Spinal cord (tissue), 10 donors: ENCODE data around the gene NKAPL. TPM values are rescaled to one million over a fixed set of nuclear protein-coding genes. Genes with fewer than 3 reads are reported as not detected.

Experiments
- DNase-seq, 6 donors: peaks; one replicate each; pipeline versions ENCODE4 v3.0.0 to v3.0.0-alpha.2; 2013 to 2015; ENCODE audit warnings: low spot score in 6 of 6, low read depth in 4 of 6
- H3K27ac ChIP-seq: one replicate; pipeline ENCODE4 v1.5.1; 2013; ENCODE audit warnings: low read depth, low read length, control low read depth
- H3K27me3 ChIP-seq: one replicate; pipeline ENCODE4 v1.6.1; 2013; ENCODE audit warnings: low read length; ENCODE audit not compliant: control insufficient read depth, insufficient read depth
- H3K36me3 ChIP-seq: one replicate; pipeline ENCODE4 v1.6.1; 2013; ENCODE audit warnings: low read length; ENCODE audit not compliant: control insufficient read depth, insufficient read depth
- H3K4me1 ChIP-seq: one replicate; pipeline ENCODE4 v1.6.1; 2013; ENCODE audit warnings: low read length; ENCODE audit not compliant: control insufficient read depth, insufficient read depth
- H3K4me3 ChIP-seq: one replicate; pipeline ENCODE4 v1.5.1; 2013; ENCODE audit warnings: low read depth, low read length, control low read depth
- H3K9me3 ChIP-seq: one replicate; pipeline ENCODE4 v1.6.1; 2013; ENCODE audit warnings: low read length; ENCODE audit not compliant: control insufficient read depth, insufficient read depth
- WGBS: methylation state at CpG from one replicate; pipeline ENCODE4 v1.1.5; 2013; ENCODE audit warnings: missing lambda C conversion rate; ENCODE audit not compliant: insufficient coverage; 5-methylcytosine and 5-hydroxymethylcytosine counted together
- long read RNA-seq, 4 donors: transcript quantifications; one replicate each; lab custom pipeline, GENCODE V29; 2026
- polyA plus RNA-seq, 2 donors: library from polyadenylated mRNA; unstranded; fragments of 120-200 nt; gene quantifications; one replicate each; pipeline ENCODE4 v1.2.1, GENCODE V29; 2013; ENCODE audit not compliant: insufficient read length in 2 of 2
- total RNA-seq, 2 donors: library from RNA; depleted of rRNA in 1 of 2; stranded (reverse); fragments of 120-200 nt in 1 of 2; fragments of >200 nt in 1 of 2; gene quantifications; one replicate each; pipeline versions ENCODE4 v1.2.3 to v1.2.4, GENCODE V29; 2013 to 2014
- donor health status: healthy.

The NKAPL gene
- total RNA-seq, result 1 to 10 TPM; 1.8 to 3.3 TPM
- polyA plus RNA-seq, result 1 to 10 TPM; 2.1 to 3.3 TPM
- long read RNA-seq, donor 1, transcript NKAPL-201 (1 exons, 1,639 nt), result major isoform, 5 of 5 reads
- long read RNA-seq, donor 1, partial matches to known transcripts, result 0 of 5 reads
- long read RNA-seq, donor 1, other reads (novel, unspliced or antisense), result 0 of 5 reads
- long read RNA-seq, donor 2, partial matches to known transcripts, result 0 of 2 reads
- long read RNA-seq, donor 2, other reads (novel, unspliced or antisense), result 0 of 2 reads
- long read RNA-seq, donor 3, partial matches to known transcripts, result 0 of 2 reads
- long read RNA-seq, donor 3, other reads (novel, unspliced or antisense), result 0 of 2 reads
- long read RNA-seq, donor 4, partial matches to known transcripts, result 0 of 2 reads
- long read RNA-seq, donor 4, other reads (novel, unspliced or antisense), result 0 of 2 reads

DNA sequence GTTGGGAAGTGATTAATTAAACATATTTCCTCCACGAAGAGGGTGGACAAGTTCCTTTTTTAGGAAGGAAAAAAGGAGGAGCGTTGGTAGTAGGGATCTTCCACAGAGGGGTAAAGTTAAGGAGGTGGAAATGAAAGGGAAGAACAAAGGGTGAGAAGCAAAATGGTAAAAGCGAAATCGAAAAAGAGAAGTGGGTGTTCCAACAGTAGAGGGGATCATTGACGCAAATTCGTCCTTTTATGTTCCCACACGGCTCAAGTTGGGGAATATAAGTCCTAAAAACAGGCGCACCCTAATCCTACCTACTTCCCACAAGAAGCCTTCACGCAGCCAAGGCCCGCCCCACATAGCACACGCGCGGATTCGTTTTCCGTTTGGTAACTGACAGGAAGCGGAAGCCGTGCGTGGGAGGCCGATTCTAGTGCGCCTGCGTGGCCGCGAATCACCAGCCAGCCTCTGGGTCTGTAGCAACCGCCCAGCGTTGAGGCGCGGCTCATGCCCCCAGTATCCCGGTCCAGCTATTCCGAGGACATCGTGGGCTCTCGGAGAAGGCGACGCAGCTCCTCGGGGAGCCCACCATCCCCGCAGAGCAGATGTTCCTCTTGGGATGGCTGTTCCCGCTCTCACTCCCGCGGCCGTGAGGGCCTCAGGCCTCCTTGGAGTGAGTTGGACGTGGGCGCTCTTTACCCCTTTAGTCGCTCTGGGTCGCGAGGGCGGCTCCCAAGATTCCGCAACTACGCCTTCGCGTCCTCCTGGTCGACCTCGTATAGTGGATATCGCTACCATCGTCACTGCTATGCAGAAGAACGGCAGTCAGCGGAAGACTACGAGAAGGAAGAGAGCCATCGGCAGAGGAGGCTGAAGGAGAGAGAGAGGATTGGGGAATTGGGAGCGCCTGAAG, at the start of gene NKAPL:
NKAPL (plus strand) TSS at position 421 of the 901 bp plus-strand sequence; CDS start at position 496, 75 bp downstream.
- Histone ChIP-seq H3K27ac (no peak within 1 kb of the TSS), H3K9me3 (peaks cover 5% of the 10 kb centered on the region), H3K27me3 (peaks cover 6% of the 10 kb centered on the region), H3K36me3 (no peaks in the 10 kb centered on the region), H3K4me3 (peak within 1 kb of the TSS; percentile 33), H3K4me1 (peaks cover 11% of the 10 kb centered on the region)
- peak in 3 of 6 donors; percentile 51 to 94 (median 89) for DNase-seq
- 18% methylated on average over 58 of the region's 58 CpGs for WGBS

DNA sequence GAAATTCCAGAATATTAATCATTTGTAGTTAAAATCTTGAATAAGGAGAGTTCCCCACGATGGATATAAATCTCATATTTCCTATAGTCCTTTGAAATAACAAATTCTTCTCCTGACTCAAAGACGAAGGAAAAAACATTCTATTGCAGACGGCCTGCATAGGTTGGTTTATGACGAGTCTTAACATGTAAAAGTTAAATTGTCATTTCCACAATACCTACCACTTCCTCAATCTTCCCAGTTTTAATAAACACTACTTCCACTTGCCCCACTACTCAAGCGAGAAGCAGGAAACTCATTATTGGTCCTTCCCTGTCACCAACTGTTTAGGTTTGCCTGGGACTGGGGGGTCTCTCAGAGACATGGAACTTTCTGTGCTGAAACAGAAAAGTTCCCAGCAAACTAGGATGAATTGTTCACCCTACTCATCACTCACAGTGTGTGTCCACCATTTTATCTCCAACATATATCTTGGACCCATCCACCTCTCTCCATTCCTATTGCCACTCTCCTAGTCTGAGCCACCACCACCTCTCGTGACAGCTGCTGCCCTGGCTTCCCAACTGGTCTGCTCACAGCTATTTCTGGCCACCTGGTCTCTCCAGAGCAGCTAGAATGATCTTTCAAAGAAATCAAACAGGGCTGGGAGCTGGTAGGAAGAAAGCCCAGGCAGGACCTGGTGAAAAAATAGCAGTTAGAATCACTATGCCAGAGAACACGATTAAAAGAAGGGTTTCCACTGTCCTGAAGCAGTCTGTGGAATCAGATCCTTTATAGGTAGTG, 49.2 kb upstream of the NKAPL start:
- DNase-seq, result no peak
- Histone ChIP-seq H3K9me3 (no peaks in the 10 kb centered on the region), H3K27ac (no peak overlapping the region), H3K4me3 (no peak overlapping the region), H3K36me3 (no peaks in the 10 kb centered on the region), H3K4me1 (peaks cover 21% of the 10 kb centered on the region), H3K27me3 (peaks cover 94% of the 10 kb centered on the region)
- WGBS, result 78% methylated on average over 6 of the region's 7 CpGs

DNA sequence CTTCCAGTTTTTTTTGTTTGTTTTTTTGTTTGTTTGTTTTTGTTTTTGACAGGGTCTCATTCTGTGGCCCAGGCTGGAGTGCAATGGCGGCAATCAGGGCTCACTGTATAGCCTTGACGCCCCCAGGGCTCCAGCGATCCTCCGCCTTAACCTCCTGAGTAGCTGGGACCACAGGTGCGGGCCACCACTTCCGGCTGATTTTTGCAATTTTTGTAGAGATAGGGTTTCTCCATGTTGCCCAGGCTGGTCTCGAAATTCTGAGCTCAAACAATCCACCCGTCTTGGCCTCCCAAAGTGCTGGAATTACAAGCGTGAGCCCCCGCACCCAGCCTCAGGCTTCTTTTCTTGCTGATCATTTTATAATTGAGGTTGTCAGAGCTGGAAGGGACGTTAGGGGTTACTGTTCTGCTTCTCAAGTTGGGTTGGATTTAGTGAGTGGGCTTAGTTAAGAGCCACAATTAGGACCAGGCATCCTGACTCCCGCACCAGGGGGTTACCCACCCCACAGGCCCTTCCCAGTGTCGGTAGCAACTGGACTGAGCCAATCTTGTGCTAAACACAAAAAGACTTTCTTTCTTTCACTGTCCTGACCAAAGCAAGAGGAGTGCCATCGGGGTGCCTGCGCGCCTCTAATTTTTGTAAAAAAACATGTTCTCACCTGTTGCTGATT, 47.1 kb upstream of the NKAPL start:
- Histone ChIP-seq H3K27me3 (peaks cover 95% of the 10 kb centered on the region), H3K4me1 (peaks cover 21% of the 10 kb centered on the region), H3K9me3 (no peaks in the 10 kb centered on the region), H3K4me3 (no peak overlapping the region), H3K36me3 (no peaks in the 10 kb centered on the region), H3K27ac (no peak overlapping the region)
- 11% methylated on average over 12 of the region's 16 CpGs for WGBS
- DNase-seq, result no peak

DNA sequence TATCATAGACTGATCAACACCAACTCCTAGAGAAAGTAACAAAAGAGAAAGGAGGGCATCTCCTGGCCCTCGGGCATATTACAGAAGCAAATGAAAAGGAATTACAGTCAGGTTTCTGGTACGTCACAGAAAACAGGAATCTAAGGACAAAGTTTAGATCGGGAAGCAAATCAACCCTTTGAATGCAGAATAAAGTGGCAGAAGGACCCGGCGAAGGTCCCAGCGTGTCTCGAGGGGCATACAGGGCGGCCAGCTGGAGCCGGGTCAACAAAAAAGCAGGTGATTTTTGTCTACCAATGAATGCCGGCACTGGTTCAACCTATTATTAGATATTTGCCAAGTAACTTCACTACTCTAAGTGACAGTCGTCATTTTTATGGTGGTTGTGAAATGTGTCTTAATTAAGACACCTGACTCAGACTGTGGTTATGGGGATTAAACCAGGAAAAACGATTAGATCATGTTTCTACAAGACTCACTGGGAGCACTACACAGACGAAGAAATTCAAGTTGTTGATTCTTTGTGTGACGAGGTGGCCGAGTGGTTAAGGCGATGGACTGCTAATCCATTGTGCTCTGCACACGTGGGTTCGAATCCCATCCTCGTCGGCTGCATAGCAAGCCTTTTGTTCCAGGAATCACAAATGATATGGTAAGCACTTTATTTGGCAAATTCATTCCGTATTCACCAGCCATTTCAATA, 46.4 kb upstream of the NKAPL start:
- DNase-seq, result peak in 2 of 6 donors; percentile 57 to 73
- Histone ChIP-seq H3K9me3 (no peaks in the 10 kb centered on the region), H3K36me3 (no peaks in the 10 kb centered on the region), H3K27me3 (peaks cover 92% of the 10 kb centered on the region), H3K27ac (no peak overlapping the region), H3K4me3 (no peak overlapping the region), H3K4me1 (peaks cover 17% of the 10 kb centered on the region)
- WGBS, result 1% methylated on average over 12 of the region's 21 CpGs

DNA sequence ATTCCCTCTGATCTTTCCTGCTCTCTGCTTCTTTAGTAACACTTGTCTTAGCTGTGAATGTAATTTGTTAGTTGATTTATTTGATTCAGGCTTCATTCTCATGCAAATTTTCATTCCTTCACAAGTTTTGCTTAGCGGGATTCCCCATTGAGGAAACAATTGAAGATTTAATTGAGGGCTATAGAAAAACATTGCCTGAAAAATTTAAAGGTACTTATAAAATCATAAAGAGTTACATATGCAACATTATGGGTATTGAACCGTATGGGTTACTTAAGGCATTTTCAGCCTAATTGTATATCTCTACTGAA, 45.9 kb upstream of the NKAPL start:
- no peak for DNase-seq
- Histone ChIP-seq H3K4me1 (peaks cover 17% of the 10 kb centered on the region), H3K9me3 (no peaks in the 10 kb centered on the region), H3K4me3 (no peak overlapping the region), H3K27me3 (peaks cover 92% of the 10 kb centered on the region), H3K36me3 (no peaks in the 10 kb centered on the region), H3K27ac (no peak overlapping the region)
- WGBS, result no CpG with 5 or more reads among the region's 2 CpGs

DNA sequence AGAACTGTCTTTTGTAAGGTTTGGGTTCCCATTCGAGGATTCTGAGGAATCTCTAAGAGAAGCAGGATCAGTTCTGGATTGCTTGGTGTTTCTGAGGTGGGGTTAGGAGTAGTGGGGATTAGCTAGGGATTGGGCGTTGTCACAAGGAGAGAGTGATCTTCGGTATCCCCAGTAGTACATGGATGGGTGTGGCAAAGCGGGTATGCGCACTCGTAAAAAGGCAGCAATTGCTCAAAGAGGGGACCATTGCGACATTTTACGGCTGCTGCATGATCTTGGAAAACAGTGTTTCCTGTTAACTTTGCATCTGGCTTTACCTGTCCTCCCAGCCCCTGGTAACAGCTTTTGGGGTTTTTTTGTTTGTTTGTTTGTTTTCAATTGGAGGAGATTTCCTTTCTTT, 43.7 kb upstream of the NKAPL start:
- WGBS, result 23% methylated on average over 8 of the region's 8 CpGs
- peaks cover 87% of the 10 kb centered on the region for H3K27me3 ChIP-seq
- DNase-seq, result no peak

DNA sequence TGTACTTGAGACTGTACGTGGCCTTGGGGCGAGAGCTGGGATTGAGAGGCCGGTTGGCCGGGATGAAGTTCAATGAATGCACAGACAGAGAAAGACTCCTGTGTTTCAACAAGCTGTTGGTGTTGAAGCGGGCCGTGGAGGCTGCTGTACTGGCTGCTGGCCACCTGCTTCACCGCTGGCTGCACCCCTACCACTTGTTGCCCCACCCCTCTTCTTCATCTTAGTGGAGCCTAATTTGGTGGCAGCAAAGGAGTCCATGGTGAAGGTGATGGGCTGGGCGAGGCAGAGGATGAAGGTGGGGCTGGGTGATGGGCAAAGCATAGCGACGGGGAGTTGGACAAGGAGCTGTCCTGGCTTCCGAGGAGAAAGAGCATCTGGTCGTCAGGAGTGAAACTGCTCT, 41.2 kb upstream of the NKAPL start:
- no peaks in the 10 kb centered on the region for H3K36me3 ChIP-seq
- WGBS, result 87% methylated on average over 11 of the region's 12 CpGs
- H3K27me3 ChIP-seq, result peaks cover 80% of the 10 kb centered on the region
- DNase-seq, result no peak
- no peak overlapping the region for H3K27ac ChIP-seq
- no peaks in the 10 kb centered on the region for H3K9me3 ChIP-seq
- peaks cover 13% of the 10 kb centered on the region for H3K4me1 ChIP-seq
- no peak overlapping the region for H3K4me3 ChIP-seq

More for the DNA sequence above, 43.7 kb upstream of the NKAPL start:
- Histone ChIP-seq H3K27ac (no peak overlapping the region), H3K9me3 (no peaks in the 10 kb centered on the region), H3K4me1 (peaks cover 23% of the 10 kb centered on the region), H3K36me3 (no peaks in the 10 kb centered on the region), H3K4me3 (no peak overlapping the region)

DNA sequence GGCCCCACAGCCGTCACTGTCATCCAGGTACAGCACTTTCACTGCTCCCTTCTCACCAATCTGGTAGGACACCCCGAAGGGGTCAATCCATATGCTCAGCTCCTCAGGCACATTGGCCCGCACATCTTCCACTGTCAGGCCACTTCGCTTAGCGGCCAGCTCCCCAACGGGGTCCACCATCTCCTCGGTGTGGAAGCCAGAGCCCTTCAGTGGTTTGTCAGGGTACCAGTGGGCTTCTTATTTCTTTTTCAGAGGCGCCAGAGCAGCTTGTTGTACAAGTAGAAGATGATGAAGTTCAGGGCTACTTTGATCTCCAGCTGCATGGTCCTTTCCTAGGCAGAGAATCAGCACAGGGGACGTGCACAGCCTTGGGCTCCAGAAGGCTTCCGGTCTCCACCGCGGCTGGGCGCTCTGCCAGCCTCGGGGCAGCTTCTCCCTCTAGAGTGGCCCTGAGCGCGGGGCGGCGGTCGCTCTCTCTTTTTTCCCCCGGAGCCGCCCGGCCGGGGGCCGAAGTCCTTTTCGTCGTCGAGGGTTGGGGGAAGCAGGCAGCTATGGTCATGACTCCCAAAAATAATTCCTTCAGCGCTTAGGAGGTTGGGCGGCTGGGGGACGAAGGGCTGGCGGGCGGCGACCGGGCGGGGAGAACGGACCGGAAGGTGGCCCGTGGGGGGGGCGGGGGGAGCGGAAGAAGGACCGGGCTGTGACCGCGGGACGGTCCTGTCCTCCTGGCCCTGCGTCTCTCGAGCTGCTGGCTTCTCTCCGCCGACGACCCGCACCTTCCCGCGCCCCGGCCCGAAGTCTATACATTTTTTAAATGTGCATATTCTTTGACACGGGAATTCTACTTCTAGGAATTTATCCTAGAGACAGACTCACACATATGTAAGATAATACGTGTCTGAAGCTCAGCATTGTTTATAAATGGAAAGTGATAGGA, 40.5 kb upstream of the NKAPL start:
- WGBS, result 8% methylated on average over 32 of the region's 56 CpGs
- Histone ChIP-seq H3K27ac (no peak overlapping the region), H3K4me1 (peaks cover 13% of the 10 kb centered on the region), H3K4me3 (peak overlapping the region; percentile 61), H3K27me3 (peaks cover 77% of the 10 kb centered on the region), H3K9me3 (no peaks in the 10 kb centered on the region), H3K36me3 (no peaks in the 10 kb centered on the region)
- DNase-seq, result peak in 4 of 6 donors; percentile 50 to 85 (median 73)
